Heart left ventricle (tissue), 13 donors: ENCODE results near the gene ZNF74.

Experiments used
- POLR2A ChIP-seq, 2 donors: fragments of 450-650 bp; IDR thresholded peaks; one replicate each; pipeline ENCODE4 v1.6.1; 2017; ENCODE audit warnings: antibody characterized with exemption in 2 of 2, mild to moderate bottlenecking in 2 of 2, moderate library complexity in 2 of 2
- TF ChIP-seq, protein P1 (sequence below), 12 donors: fragments of 200-600 bp; sonication (generic) in 4 of 12; IDR thresholded peaks; one replicate each; pipeline versions ENCODE4 v1.5.0 to v1.8.0; 2018 to 2022; ENCODE audit warnings: antibody characterized with exemption in 12 of 12, mild to moderate bottlenecking in 5 of 12
- donor health status: ischemic (EF 13 %, LVEDD 7.1; RV severe dilation, severe dysfunction).
- donor health status: DM: no; HTN: yes; CAD: no.
- donor health status: DM: no; HTN: no; CAD: no.
- donor health status: ischemic (EF 25% LVEDD 6.9; RV normal size, moderate dysfunction).
- donor health status: ischemic (EF 25% LVEDD 5.7; RV mildly dilated, moderate dysfunction).
- donor health status: ischemic (EF 35%, LVEDD 5.7; RV mildly dilated, moderate dysfunction).
- donor health status: nonischemic (EF 11% LVEDD 7.7; RV severe dilation, severe dysfunction).
- donor health status: DM: yes; HTN: yes; CAD: no.
- donor health status: PGD.
- donor health status: ischemic (EF 29% LVEDD 5.4; RV normal size, mild dysfunction).
- donor health status: nonischemic (EF 23%, LVEDD 6.1; RV moderate dilation, normal function).

DNA sequence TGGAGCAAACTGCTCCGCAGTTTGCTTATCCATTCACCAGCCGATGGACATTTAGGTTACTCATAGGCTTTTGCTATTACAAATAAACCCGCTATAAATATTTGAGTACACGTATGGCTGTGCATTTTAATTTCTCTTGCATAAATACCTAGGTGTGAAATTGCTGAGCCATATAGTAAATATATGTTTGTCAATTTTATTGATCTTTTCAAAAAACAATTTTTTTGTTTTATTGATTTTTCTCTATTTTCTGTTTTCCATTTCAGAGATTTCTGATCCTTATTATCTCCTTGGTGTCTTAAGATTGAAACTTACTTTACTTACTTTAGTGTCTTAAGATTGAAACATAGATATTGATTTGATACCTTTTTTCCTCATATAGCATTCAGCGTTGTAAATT is 4.5 kb downstream of the ZNF74 start:
- TF ChIP-seq, protein P1, sequence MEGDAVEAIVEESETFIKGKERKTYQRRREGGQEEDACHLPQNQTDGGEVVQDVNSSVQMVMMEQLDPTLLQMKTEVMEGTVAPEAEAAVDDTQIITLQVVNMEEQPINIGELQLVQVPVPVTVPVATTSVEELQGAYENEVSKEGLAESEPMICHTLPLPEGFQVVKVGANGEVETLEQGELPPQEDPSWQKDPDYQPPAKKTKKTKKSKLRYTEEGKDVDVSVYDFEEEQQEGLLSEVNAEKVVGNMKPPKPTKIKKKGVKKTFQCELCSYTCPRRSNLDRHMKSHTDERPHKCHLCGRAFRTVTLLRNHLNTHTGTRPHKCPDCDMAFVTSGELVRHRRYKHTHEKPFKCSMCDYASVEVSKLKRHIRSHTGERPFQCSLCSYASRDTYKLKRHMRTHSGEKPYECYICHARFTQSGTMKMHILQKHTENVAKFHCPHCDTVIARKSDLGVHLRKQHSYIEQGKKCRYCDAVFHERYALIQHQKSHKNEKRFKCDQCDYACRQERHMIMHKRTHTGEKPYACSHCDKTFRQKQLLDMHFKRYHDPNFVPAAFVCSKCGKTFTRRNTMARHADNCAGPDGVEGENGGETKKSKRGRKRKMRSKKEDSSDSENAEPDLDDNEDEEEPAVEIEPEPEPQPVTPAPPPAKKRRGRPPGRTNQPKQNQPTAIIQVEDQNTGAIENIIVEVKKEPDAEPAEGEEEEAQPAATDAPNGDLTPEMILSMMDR (IDR thresholded peaks at IDR 0.05), result no peak
- TF ChIP-seq POLR2A (IDR thresholded peaks at IDR 0.05), result no peak
